ENCODE data around the gene SPARC. TPM values are rescaled to one million over a fixed set of nuclear protein-coding genes. Genes with fewer than 3 reads are reported as not detected.

The SPARC gene
- total RNA-seq, 6 experiments from 2014 or later: 62.2 to 277 (median 109) TPM

DNA sequence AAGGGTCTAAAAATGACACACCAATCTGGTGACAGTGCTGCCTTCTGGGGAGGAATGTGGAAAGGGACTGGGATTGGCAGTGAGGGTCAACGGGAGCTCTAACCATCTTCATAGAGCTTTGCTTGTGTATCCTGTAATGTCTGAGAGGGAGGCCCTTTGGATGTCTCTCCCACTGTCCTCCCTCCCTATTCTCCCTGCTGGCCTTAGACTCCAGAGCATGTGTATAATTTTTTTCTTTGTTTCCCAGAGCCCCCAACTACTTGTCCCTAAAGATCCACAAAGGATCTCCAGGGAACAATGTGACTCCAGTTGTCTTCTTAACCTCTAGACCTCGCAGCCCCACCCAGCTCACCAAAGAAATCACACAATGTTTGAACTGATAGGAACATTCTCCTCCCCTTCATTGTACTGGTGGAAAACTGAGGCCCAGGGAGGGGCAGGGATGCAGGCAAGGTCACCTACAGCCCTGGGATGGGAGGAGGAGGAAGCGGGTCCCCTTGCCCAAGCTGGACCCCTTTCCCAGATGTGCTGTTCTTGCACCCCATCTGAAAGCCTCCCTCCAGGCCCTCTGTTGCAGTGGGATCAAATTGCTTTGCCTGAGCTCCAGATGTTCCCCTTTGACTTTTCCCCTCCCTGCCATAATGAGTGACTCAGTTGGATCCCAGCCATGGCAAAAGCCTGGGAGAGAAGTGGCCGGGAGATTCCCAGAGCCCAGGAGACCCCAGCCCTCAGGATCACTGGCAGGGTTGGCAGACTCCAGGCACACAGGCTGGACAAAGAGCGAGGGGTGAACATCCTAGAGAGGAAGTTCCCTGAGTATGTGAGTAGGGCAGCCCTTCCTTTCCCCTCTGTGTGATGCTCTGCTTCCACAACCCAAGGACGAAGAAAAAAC, 21.8 kb downstream of the SPARC start:
- intact Hi-C loops (cut with DNase I): loop anchor here in 1 of 2 donors (10.0 kb wide), 1 partner anchor 70 kb away; no protein-coding TSS in a partner anchor
- H3K36me3 ChIP-seq: no peaks in the 10 kb centered on the region

DNA sequence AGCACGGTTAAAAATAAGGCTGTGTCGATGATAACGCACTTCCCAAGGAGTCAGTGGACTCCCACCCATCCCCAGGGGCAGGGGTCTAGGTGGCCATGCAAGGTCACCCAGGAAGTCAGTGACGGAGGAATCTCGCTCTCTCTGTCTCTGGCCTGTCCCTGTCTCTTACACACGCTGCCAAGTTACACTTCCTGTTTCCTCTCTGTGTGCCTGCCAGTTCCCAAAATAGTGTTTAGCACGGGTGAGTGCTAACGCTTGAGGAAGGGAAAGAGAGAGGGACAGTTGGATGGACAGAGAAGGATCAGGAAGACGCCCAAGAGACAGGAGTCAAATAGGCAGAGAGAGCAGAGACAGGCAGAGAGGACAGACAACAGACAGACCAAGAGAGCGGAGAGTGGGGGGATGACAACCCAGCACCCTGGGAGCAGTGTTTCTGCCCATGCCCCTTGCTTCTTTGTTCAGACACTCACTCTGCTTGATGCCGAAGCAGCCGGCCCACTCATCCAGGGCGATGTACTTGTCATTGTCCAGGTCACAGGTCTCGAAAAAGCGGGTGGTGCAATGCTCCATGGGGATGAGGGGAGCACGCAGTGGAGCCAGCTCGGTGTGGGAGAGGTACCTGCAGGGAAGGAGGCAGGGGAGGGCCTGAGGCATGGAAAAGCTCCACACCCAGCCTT, 23.0 kb downstream of the SPARC start:
- WGBS (ENCODE audit: insufficient coverage, low coverage, low lambda C conversion rate, missing lambda C conversion rate): 52% methylated on average over 15 of the region's 17 CpGs
- ATAC-seq (peak; percentile 58 to 65 (median 60)), DNase-seq (peak in 1 of 3 donors; percentile 51)
- H3K27ac ChIP-seq: peak overlapping the region in 2 of 3 donors; percentile 34 to 54
- no peaks in the 10 kb centered on the region for H3K27me3 ChIP-seq
- H3K4me3 ChIP-seq: no peak overlapping the region
- no peak for TF ChIP-seq POLR2A (IDR thresholded peaks at IDR 0.05)
- no peaks in the 10 kb centered on the region for H3K36me3 ChIP-seq
- peaks cover 0 to 3% (median 0%) of the 10 kb centered on the region in 4 donors for H3K4me1 ChIP-seq
- H3K9me3 ChIP-seq: no peaks in the 10 kb centered on the region
- intact Hi-C loops (cut with DNase I): loop anchor here in 1 of 2 donors (10.0 kb wide), 1 partner anchor 71 kb away; no protein-coding TSS in a partner anchor

More for the DNA sequence above, 21.8 kb downstream of the SPARC start:
- Histone ChIP-seq H3K27me3 (no peaks in the 10 kb centered on the region), H3K9me3 (no peaks in the 10 kb centered on the region), H3K4me1 (peaks cover 0 to 3% (median 0%) of the 10 kb centered on the region in 4 donors), H3K27ac (peak overlapping the region in 2 of 3 donors; percentile 34 to 54), H3K4me3 (no peak overlapping the region)
- peak in 1 of 4 donors; percentile 15 for ATAC-seq
- WGBS (ENCODE audit: insufficient coverage, low coverage, low lambda C conversion rate, missing lambda C conversion rate): 51% methylated on average over 3 of the region's 6 CpGs
- no peak for TF ChIP-seq POLR2A (IDR thresholded peaks at IDR 0.05)
- TF ChIP-seq, protein P1, sequence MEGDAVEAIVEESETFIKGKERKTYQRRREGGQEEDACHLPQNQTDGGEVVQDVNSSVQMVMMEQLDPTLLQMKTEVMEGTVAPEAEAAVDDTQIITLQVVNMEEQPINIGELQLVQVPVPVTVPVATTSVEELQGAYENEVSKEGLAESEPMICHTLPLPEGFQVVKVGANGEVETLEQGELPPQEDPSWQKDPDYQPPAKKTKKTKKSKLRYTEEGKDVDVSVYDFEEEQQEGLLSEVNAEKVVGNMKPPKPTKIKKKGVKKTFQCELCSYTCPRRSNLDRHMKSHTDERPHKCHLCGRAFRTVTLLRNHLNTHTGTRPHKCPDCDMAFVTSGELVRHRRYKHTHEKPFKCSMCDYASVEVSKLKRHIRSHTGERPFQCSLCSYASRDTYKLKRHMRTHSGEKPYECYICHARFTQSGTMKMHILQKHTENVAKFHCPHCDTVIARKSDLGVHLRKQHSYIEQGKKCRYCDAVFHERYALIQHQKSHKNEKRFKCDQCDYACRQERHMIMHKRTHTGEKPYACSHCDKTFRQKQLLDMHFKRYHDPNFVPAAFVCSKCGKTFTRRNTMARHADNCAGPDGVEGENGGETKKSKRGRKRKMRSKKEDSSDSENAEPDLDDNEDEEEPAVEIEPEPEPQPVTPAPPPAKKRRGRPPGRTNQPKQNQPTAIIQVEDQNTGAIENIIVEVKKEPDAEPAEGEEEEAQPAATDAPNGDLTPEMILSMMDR (IDR thresholded peaks at IDR 0.05): no peak
- DNase-seq: no peak

DNA sequence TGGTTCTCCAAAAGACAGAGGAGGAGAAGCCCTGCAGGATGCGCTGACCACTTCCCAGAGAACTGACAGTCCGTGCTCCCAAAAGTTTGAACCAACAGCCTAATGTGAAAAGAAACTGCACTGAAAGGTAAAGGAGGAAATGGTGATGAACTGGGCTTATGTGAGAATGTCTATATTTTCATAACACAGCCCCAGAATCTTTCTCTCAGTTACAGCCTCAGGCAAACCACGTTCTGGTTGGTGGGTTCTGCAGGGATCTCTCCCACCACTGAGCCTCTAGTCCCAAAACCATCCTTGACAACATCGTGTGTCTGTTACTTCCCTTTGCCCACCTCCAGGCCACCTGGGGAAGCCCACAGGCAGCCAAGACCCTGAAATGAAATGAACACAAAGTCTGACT, 23.9 kb downstream of the SPARC start:
- TF ChIP-seq POLR2A (IDR thresholded peaks at IDR 0.05): no peak
- TF ChIP-seq, protein P1 (IDR thresholded peaks at IDR 0.05): no peak
- Histone ChIP-seq H3K4me1 (peaks cover 0 to 3% (median 0%) of the 10 kb centered on the region in 4 donors), H3K36me3 (no peaks in the 10 kb centered on the region), H3K27ac (no peak overlapping the region), H3K9me3 (no peaks in the 10 kb centered on the region), H3K4me3 (no peak overlapping the region), H3K27me3 (no peaks in the 10 kb centered on the region)
- 69% methylated on average over 4 of the region's 4 CpGs for WGBS (ENCODE audit: insufficient coverage, low coverage, low lambda C conversion rate, missing lambda C conversion rate)
- ATAC-seq (no peak), DNase-seq (no peak)
- intact Hi-C loops (cut with DNase I): loop anchor here in 1 of 2 donors (10.0 kb wide), 1 partner anchor 72 kb away; no protein-coding TSS in a partner anchor

DNA sequence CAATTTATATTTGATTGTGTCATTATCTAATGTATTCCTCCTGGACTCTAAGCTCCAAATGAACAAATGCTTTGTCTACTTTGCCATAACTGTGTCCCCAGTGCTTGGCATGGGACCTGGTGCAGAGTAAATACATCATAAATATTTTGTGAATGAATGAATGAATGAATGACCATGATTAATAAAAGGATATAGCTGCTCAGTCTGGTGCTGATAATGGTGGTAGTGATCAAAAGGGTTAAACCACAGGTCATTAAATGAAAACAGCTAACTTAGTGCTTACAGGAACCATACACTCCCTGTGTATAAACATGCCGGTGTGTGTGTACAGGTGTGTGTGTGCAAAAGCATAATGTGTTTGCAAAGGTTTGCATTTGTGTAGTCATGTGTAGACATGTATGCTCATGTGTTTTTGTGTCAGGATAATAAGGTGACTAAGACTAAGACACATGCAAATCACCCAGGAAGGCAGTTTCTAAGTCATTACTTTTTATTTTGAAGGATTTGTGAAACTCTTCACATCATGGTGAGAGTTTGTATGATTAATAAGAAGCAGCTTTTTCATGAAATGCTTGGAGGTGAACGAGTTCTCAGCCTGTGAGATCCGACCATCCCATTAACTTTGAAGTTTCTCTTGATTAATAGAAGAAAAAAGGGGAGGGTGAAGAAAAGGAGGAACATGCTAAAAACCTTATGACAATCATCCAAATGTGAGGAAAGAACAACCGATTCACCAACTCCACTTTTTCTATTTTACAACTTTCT, 24.6 kb downstream of the SPARC start:
- H3K27ac ChIP-seq: no peak overlapping the region
- H3K4me3 ChIP-seq: no peak overlapping the region
- DNase-seq (no peak), ATAC-seq (no peak)
- H3K4me1 ChIP-seq: peaks cover 0 to 6% (median 0%) of the 10 kb centered on the region in 4 donors
- WGBS (ENCODE audit: insufficient coverage, low coverage, low lambda C conversion rate, missing lambda C conversion rate): 45% methylated on average over 4 of the region's 4 CpGs
- no peaks in the 10 kb centered on the region for H3K27me3 ChIP-seq
- intact Hi-C loops (cut with DNase I): loop anchor here in 1 of 2 donors (10.0 kb wide), 1 partner anchor 73 kb away; no protein-coding TSS in a partner anchor
- TF ChIP-seq, protein P1 (IDR thresholded peaks at IDR 0.05): no peak
- no peak for TF ChIP-seq POLR2A (IDR thresholded peaks at IDR 0.05)
- H3K36me3 ChIP-seq: no peaks in the 10 kb centered on the region
- no peaks in the 10 kb centered on the region for H3K9me3 ChIP-seq
